Activated gamma-delta T cell treated with Interleukin-2 at 50 U/mL for 16 hours (primary cell): ENCODE data around the gene PCDHGA12.
"Not testable (repeated sequence)": the region's sequence is repeated elsewhere in the genome, so short reads cannot be mapped to it uniquely, and the experiment has no call there.

Experiments
- DNase-seq: peaks from one replicate; pipeline ENCODE4 v3.0.0-alpha.2; 2020

The PCDHGA12 gene

GRCh38 chr5:141409598-141410306 is 20.6 kb upstream of the PCDHGA12 start:
- no peak for DNase-seq

- DNase-seq, result no peak
Observed at GRCh38 chr5:141411575-141411974, 18.7 kb upstream of the PCDHGA12 start.

- peak; percentile 41 for DNase-seq
Observed at GRCh38 chr5:141412854-141413539, 17.3 kb upstream of the PCDHGA12 start, which contains the start of gene PCDHGA10. PCDHGA10 (plus strand) TSS chr5:141412987; CDS start chr5:141413176, 189 bp downstream.

- no peak for DNase-seq
Observed at GRCh38 chr5:141413540-141414069, 16.7 kb upstream of the PCDHGA12 start.

GRCh38 chr5:141414548-141415274 is 15.6 kb upstream of the PCDHGA12 start:
- not testable (repeated sequence) for DNase-seq

- not testable (repeated sequence) for DNase-seq
Observed at GRCh38 chr5:141415275-141415618, 15.1 kb upstream of the PCDHGA12 start.

- DNase-seq, result not testable (repeated sequence)
Observed at GRCh38 chr5:141417494-141418172, 12.7 kb upstream of the PCDHGA12 start, which contains the start of gene PCDHGB7. PCDHGB7 (plus strand) TSS chr5:141417677; CDS start chr5:141417860, 183 bp downstream.

- no peak for DNase-seq
Observed at GRCh38 chr5:141419074-141419880, 11.0 kb upstream of the PCDHGA12 start.

GRCh38 chr5:141420855-141421488 is 9.3 kb upstream of the PCDHGA12 start, which contains the start of gene PCDHGA11:
PCDHGA11 (plus strand) TSS chr5:141421051; CDS start chr5:141421228, 177 bp downstream.
- DNase-seq, result no peak

- no peak for DNase-seq
Observed at GRCh38 chr5:141421489-141421855, 8.8 kb upstream of the PCDHGA12 start.

- DNase-seq, result no peak
Observed at GRCh38 chr5:141422742-141423291, 7.5 kb upstream of the PCDHGA12 start.

- no peak for DNase-seq
Observed at GRCh38 chr5:141427783-141428426, 2.4 kb upstream of the PCDHGA12 start.

GRCh38 chr5:141431286-141431685 is 979 bp downstream of the PCDHGA12 start:
- no peak for DNase-seq

- DNase-seq, result not testable (repeated sequence)
Observed at GRCh38 chr5:141432308-141432707, 2.0 kb downstream of the PCDHGA12 start.

GRCh38 chr5:141432726-141433125 is 2.4 kb downstream of the PCDHGA12 start:
- DNase-seq, result not testable (repeated sequence)

GRCh38 chr5:141434006-141434405 is 3.7 kb downstream of the PCDHGA12 start:
- DNase-seq, result no peak

- no peak for DNase-seq
Observed at GRCh38 chr5:141437221-141437620, 6.9 kb downstream of the PCDHGA12 start.

- no peak for DNase-seq
Observed at GRCh38 chr5:141439411-141440141, 9.3 kb downstream of the PCDHGA12 start.

- DNase-seq, result no peak
Observed at GRCh38 chr5:141440341-141440740, 10.0 kb downstream of the PCDHGA12 start.
